Upper lobe of right lung (tissue), 1 donor: ENCODE data around the gene PCDHB13. TPM values are rescaled to one million over a fixed set of nuclear protein-coding genes. Genes with fewer than 3 reads are reported as not detected.
"Not testable (repeated sequence)": the region's sequence is repeated elsewhere in the genome, so short reads cannot be mapped to it uniquely, and the experiment has no call there.

ENCODE experiments used
- ATAC-seq: fragments of 200-7000 bp; cut with Tn5 transposase; one replicate; pipeline ENCODE4 v1.9.1; 2020; ENCODE audit warnings: mild to moderate bottlenecking, moderate library complexity
- DNase-seq: peaks from one replicate; pipeline ENCODE4 v3.0.0-alpha.2; 2020
- H3K27ac ChIP-seq: fragments of 200-600 bp; one replicate; pipeline ENCODE4 v1.8.0; 2022
- H3K27me3 ChIP-seq: fragments of 200-600 bp; one replicate; pipeline ENCODE4 v1.8.0; 2022; ENCODE audit warnings: mild to moderate bottlenecking
- H3K36me3 ChIP-seq: fragments of 200-600 bp; one replicate; pipeline ENCODE4 v1.8.0; 2022
- H3K4me1 ChIP-seq: fragments of 200-600 bp; one replicate; pipeline ENCODE4 v1.8.0; 2022
- H3K4me3 ChIP-seq: fragments of 200-600 bp; one replicate; pipeline ENCODE4 v1.8.0; 2022; ENCODE audit warnings: mild to moderate bottlenecking
- H3K9me3 ChIP-seq: fragments of 200-600 bp; one replicate; pipeline ENCODE4 v1.8.0; 2022
- intact Hi-C: fragments of 100-400 bp; cut with DNase I; formaldehyde crosslinking; loops from one replicate; pipeline ENCODE4 v1.11.0; 2022
- total RNA-seq: library from RNA; stranded (reverse); fragmentation: NEBNext Ultra II Directional; extraction: Animal tissue kit (Norgen Biotek cat#: 25700); gene quantifications from one replicate; pipeline ENCODE4 v1.2.1, GENCODE V29; 2021
- TF ChIP-seq, protein P1 (sequence below): fragments of 200-600 bp; IDR thresholded peaks from one replicate; pipeline ENCODE4 v1.8.0; 2022; ENCODE audit warnings: antibody characterized with exemption
- donor health status: DM: no; HTN: yes; CAD: no; lungs with severe emphysema.

Gene PCDHB13
- total RNA-seq, 1 donor from 2014 or later: 3.2 TPM

DNA sequence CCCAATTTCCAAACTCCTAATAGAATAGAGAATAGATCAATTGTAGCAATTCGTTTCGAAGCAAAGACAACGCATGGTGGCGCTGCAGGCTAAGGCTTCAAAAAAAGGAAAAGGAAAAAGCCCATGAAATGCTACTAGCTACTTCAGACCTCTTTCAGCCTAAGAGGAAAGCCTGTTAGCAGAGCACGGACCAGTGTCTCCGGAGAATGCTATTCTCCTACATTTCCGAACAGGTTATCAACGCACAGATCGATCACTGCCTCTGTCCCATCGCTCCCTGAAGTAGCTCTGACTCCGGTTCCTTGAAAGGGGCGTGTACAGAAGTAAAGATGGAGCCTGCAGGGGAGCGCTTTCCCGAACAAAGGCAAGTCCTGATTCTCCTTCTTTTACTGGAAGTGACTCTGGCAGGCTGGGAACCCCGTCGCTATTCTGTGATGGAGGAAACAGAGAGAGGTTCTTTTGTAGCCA, 31.6 kb downstream of the PCDHB13 start, which contains the start of gene PCDHB15:
Gene PCDHB15, plus strand, starts transcription at position 146 of the 468 bp plus-strand sequence. Its CDS starts 184 bp downstream, at position 330.
- Histone ChIP-seq H3K27me3 (no peaks in the 10 kb centered on the region), H3K4me1 (no peaks in the 10 kb centered on the region), H3K27ac (no peak within 1 kb of the TSS), H3K9me3 (peaks cover 72% of the 10 kb centered on the region), H3K36me3 (no peaks in the 10 kb centered on the region), H3K4me3 (peak within 1 kb of the TSS; percentile 33)
- ATAC-seq: no peak
- TF ChIP-seq, protein P1, sequence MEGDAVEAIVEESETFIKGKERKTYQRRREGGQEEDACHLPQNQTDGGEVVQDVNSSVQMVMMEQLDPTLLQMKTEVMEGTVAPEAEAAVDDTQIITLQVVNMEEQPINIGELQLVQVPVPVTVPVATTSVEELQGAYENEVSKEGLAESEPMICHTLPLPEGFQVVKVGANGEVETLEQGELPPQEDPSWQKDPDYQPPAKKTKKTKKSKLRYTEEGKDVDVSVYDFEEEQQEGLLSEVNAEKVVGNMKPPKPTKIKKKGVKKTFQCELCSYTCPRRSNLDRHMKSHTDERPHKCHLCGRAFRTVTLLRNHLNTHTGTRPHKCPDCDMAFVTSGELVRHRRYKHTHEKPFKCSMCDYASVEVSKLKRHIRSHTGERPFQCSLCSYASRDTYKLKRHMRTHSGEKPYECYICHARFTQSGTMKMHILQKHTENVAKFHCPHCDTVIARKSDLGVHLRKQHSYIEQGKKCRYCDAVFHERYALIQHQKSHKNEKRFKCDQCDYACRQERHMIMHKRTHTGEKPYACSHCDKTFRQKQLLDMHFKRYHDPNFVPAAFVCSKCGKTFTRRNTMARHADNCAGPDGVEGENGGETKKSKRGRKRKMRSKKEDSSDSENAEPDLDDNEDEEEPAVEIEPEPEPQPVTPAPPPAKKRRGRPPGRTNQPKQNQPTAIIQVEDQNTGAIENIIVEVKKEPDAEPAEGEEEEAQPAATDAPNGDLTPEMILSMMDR: peak; percentile 28
- intact Hi-C loops: no loop called here
- DNase-seq: no peak

DNA sequence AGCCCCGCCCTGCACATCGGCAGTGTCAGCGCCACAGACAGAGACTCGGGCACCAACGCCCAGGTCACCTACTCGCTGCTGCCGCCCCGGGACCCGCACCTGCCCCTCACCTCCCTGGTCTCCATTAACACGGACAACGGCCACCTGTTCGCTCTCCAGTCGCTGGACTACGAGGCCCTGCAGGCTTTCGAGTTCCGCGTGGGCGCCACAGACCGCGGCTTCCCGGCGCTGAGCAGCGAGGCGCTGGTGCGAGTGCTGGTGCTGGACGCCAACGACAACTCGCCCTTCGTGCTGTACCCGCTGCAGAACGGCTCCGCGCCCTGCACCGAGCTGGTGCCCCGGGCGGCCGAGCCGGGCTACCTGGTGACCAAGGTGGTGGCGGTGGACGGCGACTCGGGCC, 33.3 kb downstream of the PCDHB13 start:
- DNase-seq, H3K27ac ChIP-seq, H3K27me3 ChIP-seq, H3K4me1 ChIP-seq, intact Hi-C loops, H3K36me3 ChIP-seq, H3K4me3 ChIP-seq, ATAC-seq: not testable (repeated sequence)
- peaks cover 81% of the 10 kb centered on the region for H3K9me3 ChIP-seq

DNA sequence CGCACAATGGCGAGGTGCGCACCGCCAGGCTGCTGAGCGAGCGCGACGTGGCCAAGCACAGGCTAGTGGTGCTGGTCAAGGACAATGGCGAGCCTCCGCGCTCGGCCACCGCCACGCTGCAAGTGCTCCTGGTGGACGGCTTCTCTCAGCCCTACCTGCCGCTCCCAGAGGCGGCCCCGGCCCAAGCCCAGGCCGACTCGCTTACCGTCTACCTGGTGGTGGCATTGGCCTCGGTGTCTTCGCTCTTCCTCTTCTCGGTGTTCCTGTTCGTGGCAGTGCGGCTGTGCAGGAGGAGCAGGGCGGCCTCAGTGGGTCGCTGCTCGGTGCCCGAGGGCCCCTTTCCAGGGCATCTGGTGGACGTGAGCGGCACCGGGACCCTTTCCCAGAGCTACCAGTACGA, 33.7 kb downstream of the PCDHB13 start:
- H3K4me3 ChIP-seq, H3K4me1 ChIP-seq, DNase-seq, intact Hi-C loops, ATAC-seq, H3K27ac ChIP-seq, H3K36me3 ChIP-seq, H3K27me3 ChIP-seq: not testable (repeated sequence)
- peaks cover 85% of the 10 kb centered on the region for H3K9me3 ChIP-seq

DNA sequence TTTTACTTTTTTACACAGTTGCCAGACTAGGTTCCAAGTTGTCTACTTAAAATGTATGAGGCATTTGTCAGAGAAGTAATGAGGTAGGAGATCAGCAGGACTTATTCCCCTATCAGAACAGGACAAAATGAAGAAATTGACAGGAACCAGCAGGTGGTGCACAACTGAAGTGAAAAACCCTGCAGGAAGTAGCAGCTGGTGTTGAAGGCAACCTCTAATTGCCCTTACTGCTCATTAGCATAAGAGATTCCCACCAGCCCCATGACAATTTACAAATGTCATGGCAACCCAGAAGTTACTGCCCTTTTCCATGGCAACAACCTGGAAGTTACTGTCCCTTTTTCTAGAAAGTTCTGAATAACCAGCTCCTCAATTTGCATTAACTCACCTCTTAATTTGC, 36.9 kb downstream of the PCDHB13 start:
- H3K36me3 ChIP-seq: no peaks in the 10 kb centered on the region
- no peaks in the 10 kb centered on the region for H3K27me3 ChIP-seq
- no peaks in the 10 kb centered on the region for H3K4me1 ChIP-seq
- H3K4me3 ChIP-seq: no peak overlapping the region
- intact Hi-C loops: no loop called here
- no peak for DNase-seq
- H3K9me3 ChIP-seq: peaks cover 88% of the 10 kb centered on the region
- no peak overlapping the region for H3K27ac ChIP-seq
- TF ChIP-seq, protein P1: no peak
- ATAC-seq: no peak

DNA sequence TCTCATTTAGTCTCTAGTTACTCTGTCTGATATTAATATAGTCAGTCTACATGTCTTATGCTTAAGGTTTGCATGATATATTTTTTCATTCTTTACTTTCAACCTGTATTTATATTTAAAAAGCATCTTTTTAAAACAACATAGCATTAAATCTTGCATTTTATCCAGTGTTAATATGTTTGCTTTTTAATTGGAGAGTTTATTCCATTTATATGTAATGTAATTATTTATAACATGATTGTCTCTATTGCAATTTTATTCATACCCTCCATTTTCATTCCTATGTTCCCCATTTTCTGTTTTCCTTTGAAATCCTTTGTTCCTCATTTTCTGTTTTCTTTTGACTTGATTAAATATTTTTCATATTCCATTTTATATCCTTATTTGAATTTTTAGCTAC, 44.7 kb downstream of the PCDHB13 start:
- Histone ChIP-seq H3K27me3 (no peaks in the 10 kb centered on the region), H3K27ac (no peak overlapping the region), H3K36me3 (no peaks in the 10 kb centered on the region), H3K9me3 (peaks cover 98% of the 10 kb centered on the region), H3K4me1 (no peaks in the 10 kb centered on the region), H3K4me3 (no peak overlapping the region)
- DNase-seq (no peak), ATAC-seq (no peak)
- intact Hi-C loops: no loop called here
- TF ChIP-seq, protein P1: no peak

DNA sequence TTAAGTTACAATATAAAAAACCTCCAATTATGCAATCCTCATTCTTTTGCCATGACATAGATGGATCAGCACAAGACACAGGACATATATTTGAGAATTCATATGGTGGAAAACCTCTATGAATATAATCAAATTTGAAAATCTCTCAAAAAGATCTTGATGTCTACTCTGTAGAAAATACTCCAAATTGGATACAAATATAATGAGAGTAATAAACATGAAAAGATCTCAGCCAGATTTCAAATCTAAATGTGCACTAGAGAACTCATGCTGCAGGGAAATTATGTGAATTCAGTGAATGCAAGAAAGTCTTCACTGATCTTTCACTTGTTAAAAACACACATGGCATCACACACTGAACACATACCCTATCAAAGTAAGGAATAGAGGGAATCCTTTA, 45.2 kb downstream of the PCDHB13 start:
- no peak for ATAC-seq

More for the DNA sequence above, 45.2 kb downstream of the PCDHB13 start:
- Histone ChIP-seq H3K27me3 (no peaks in the 10 kb centered on the region), H3K36me3 (no peaks in the 10 kb centered on the region), H3K4me1 (no peaks in the 10 kb centered on the region), H3K27ac (no peak overlapping the region), H3K4me3 (no peak overlapping the region), H3K9me3 (peaks cover 98% of the 10 kb centered on the region)
- intact Hi-C loops: no loop called here
- DNase-seq: no peak
- TF ChIP-seq, protein P1: no peak
